Coronary artery (tissue), 2 donors: ENCODE results near the gene GALNT14.
"Not testable (repeated sequence)": the region's sequence is repeated elsewhere in the genome, so short reads cannot be mapped to it uniquely, and the experiment has no call there.

Experiments
- DNase-seq: peaks from one replicate; pipeline ENCODE4 v3.0.0-alpha.2; 2017; ENCODE audit warnings: low spot score
- H3K27ac ChIP-seq, 2 donors: fragments of 200-600 bp; sonication (generic); one replicate each; pipeline ENCODE4 v1.5.1; 2016 to 2019
- H3K4me3 ChIP-seq: fragments of 200-600 bp; sonication (generic); 2 replicates; pipeline ENCODE4 v1.5.1; 2016; ENCODE audit warnings: mild to moderate bottlenecking, moderate library complexity
- CTCF ChIP-seq: fragments of 200-600 bp; sonication (generic); IDR thresholded peaks from one replicate; pipeline ENCODE4 v1.5.1; 2019; ENCODE audit warnings: antibody characterized with exemption

GALNT14 gene

GRCh38 chr2:30920511-30920910, 217.7 kb downstream of the GALNT14 start:
- no peak for TF ChIP-seq CTCF
- Histone ChIP-seq H3K27ac (no peak overlapping the region), H3K4me3 (no peak overlapping the region)
- no peak for DNase-seq

- TF ChIP-seq CTCF = no peak
- Histone ChIP-seq H3K4me3 (no peak overlapping the region), H3K27ac (no peak overlapping the region)
- DNase-seq = no peak
These were observed 222.8 kb downstream of the GALNT14 start for GRCh38 chr2:30915486-30915885.

GRCh38 chr2:30914456-30914855, 223.8 kb downstream of the GALNT14 start:
- no peak overlapping the region for H3K4me3 ChIP-seq
- TF ChIP-seq CTCF = no peak
- DNase-seq = no peak
- no peak overlapping the region for H3K27ac ChIP-seq

GRCh38 chr2:30912056-30912455, 226.2 kb downstream of the GALNT14 start:
- H3K4me3 ChIP-seq = no peak overlapping the region
- TF ChIP-seq CTCF = no peak
- no peak for DNase-seq

GRCh38 chr2:30911327-30911726, 226.9 kb downstream of the GALNT14 start:
- TF ChIP-seq CTCF = no peak
- no peak overlapping the region for H3K4me3 ChIP-seq
- no peak for DNase-seq
- H3K27ac ChIP-seq = no peak overlapping the region

More at GRCh38 chr2:30912056-30912455, 226.2 kb downstream of the GALNT14 start:
- H3K27ac ChIP-seq = no peak overlapping the region

- TF ChIP-seq CTCF = no peak
- DNase-seq = no peak
- Histone ChIP-seq H3K27ac (no peak overlapping the region), H3K4me3 (no peak overlapping the region)
These were observed 227.6 kb downstream of the GALNT14 start for GRCh38 chr2:30910686-30911085.

GRCh38 chr2:30904437-30904836, 233.8 kb downstream of the GALNT14 start:
- not testable (repeated sequence) for DNase-seq, H3K27ac ChIP-seq, H3K4me3 ChIP-seq

GRCh38 chr2:30903326-30903725, 234.9 kb downstream of the GALNT14 start:
- Histone ChIP-seq H3K27ac (no peak overlapping the region), H3K4me3 (no peak overlapping the region)
- no peak for TF ChIP-seq CTCF
- DNase-seq = no peak
